HG02759 (cell line): ENCODE measurements around the gene BLVRB.

Source experiments
- ATAC-seq: cut with Tn5 transposase; IDR thresholded peaks from one replicate; pipeline ENCODE4 v1.9.1; 2021; ENCODE audit warnings: mild to moderate bottlenecking, moderate library complexity; ENCODE audit not compliant: unreplicated experiment

Gene BLVRB

DNA sequence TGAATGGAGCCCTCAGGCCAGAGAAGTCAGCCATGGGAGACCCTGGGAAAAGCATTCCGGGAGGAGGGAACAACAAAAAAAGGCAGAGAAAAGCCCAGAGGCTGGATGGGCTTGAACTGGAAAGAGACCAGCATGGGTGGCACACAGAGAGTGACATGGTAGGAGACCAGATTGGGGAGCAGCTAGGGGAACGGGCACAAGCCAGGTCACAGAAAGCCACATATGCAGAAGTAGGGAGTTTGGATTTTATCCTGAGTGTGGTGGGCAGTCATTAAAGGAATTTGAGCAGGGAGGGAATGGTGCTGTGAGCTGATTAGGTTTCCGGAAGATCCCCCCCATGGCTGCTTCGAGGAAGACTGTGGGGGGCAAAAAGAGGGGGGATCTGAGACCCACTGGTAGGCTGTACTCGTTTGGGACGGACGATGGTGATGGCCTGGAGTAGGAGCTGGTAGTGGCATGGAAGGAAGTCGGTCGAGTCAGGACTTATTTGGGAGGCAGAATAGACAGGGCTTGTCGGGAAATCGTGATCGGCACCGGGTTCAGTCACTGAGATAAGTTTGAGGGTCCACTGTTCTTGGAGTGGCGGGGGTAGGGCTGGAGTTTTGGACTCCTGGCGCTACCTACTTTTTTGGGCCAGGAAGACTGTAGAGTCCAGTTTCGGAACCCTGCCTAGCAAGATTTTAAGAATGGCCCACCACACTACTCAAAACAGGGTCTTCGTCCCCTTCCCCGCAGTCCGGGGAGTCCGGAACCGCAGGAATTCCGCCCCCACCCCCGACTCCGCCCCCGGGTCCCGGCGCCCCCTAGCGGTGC lies 40.7 kb downstream of the BLVRB start:
- ATAC-seq, result no peak

DNA sequence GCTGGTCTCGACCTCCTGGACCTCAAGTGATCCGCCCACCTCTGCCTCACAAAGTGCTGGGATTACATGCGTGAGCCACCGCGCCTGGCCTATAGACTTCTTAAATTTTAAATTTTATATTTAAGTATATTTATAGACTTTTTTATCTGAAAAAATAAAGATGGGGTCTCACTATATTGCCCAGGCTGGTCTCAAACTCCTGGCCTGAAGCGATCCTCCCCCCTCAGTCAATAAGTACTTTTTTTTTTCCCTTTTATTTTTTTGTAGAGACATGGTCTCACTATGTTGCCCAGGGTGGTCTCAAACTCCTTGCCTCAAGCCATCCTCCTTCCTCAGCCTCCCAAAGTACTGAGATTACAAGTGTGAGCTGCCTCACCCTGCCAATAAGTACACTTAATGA lies 41.6 kb downstream of the BLVRB start:
- ATAC-seq, result no peak

DNA sequence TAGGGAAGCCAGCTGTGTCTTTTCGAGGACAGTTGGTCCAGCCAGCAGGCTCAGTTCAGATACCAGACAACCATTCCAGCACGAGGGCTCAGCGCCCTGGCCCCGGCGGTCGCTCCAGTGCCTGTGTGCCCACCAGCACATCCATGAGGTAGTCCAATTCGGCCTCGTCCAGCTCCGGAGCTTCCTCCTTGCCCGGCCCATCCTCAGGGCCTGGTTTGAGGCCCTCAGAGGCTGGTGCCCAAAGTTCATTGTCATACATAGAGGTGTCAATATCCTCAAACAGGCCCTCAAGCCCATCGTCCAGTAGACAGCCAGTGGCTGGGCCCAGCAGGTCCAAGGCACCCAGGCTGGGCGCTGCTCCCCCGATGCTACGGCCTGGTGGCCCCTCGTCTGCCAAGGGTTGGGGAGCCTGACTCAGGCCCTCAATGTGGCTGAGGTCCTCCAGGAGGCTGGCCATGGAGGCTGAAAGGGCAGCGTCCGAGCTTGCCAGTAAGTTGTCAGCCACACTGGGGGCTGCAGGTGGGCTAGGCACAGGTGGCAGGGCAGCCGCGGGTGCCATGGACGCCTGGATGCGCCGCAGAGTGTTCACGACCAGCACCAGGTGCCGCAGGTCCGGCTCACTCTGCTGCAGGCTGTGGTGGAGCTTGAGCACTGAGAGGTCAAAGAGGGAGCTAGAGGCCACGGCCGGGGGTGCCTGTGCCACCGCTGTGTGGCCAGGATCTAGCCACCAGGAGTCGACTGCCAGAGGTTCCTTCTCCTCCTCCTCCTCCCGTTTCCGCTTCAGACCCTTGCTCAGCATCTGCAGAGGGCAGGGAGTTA lies 42.6 kb downstream of the BLVRB start:
- ATAC-seq, result no peak

DNA sequence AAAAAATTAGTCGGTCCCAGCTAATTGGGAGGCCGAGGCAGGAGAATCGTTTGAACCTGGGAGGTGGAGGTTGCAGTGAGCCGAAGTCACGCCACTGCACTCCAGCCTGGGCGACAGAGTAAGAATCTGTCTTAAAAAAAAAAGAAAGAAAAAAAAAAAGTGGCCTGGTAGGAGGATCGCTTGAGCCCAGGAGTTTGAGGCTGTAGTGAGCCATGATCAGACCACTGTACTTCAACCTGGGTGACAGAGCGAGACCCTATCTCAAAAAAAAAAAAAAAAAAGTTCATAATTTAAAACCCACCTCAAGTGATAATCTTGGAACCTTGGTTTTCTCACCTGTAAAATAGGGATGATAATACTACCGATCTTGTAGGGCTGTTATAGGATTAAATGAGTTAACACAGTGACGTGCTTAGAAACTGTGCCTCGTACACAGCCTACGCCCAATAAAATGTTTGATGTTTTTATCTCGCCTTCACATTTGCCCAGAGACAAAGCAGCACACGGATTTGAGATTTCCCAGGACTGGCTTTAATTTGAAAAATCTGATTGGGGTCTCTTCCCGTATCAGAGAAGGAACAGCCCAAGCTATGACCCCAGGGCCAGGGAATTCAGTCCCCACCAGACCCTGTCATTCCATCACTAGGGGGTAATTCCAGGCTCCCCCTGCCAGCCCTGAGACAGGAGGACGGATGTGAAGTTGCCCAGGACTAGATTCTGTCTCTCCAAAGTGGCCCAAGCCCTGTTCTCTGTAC lies 43.4 kb downstream of the BLVRB start:
- no peak for ATAC-seq

DNA sequence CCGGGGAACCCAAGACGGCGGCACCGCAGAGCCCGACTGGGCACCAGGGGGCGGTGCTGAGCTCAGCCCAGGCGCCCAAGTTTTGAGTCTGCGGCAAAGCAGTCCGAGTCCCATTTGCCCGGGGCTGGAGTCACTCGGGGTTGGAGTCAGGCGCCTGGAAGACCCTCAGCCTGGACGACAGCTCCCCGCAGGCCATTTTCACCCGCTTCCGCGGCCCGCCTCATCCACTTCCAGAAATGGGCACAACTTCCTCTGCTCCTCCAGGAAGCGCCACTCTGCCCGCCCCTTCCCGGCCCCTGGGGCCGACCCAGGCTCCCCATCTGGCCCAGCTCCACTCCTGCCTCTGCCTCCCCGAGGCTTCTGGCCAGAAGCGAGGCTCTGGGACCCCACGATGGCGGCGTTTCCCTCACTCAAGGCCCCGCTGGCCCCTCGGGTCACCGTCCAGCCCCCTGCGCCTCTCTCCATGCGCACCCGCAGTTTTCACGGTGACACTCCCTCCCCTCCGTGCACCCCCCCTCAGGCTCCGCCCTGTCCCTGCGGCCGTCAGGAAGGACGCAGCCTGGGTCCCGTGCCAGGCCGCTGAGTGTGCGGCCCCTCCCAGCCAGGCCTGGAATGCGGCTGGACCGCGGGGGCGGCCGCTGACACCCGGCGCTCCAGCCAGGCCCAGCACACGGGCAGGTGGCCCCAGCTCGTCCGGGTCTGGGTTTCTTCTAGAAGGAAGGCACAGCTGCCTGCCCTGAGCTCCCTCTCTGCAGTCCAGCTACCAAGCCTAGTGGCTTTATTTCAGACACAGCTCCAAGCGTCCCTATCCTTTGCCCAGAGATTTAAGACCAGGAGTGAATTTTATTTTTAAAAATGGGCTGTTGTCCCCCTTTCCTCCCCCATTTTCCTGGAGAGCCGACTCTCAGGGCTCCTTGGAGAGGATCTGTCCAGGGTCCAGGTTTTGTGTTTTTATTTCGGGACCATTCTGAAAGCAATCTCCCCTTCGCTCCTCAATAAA lies 44.5 kb downstream of the BLVRB start:
- peak; percentile 46 for ATAC-seq

DNA sequence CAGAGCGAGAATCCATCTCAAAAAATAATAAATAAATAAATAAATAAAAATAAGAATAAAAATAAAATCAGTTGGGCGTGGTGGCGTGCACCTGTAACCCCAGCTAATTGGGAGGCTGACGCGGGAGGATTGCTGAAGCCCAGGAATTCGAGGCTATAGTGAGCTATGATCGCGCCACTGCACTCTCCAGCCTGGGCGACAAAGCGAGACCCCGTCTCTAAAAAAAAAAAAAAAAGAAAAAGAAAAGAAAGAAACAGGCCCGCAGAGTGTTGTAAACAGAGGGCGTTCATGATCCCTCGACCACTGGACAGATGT lies 45.1 kb downstream of the BLVRB start:
- ATAC-seq, result no peak

DNA sequence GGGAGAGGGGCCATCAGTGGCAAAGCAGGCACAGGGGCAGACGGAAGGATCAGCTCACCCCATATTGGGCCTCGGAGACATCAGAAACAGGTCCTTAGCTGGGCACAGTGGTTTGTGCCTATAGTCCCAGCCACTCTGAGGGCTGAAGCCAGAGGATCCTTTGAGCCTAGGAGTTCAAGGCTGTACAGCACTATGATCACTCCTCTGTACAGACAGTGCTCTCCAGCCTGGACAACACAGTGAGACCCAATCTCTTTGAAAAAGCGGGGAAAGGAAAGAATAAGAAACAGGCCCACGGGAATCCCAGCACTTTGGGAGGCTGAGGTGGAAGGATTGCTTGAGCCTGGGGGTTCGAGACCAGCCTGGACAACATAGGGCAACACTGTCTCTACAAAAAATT lies 45.8 kb downstream of the BLVRB start:
- ATAC-seq, result no peak

DNA sequence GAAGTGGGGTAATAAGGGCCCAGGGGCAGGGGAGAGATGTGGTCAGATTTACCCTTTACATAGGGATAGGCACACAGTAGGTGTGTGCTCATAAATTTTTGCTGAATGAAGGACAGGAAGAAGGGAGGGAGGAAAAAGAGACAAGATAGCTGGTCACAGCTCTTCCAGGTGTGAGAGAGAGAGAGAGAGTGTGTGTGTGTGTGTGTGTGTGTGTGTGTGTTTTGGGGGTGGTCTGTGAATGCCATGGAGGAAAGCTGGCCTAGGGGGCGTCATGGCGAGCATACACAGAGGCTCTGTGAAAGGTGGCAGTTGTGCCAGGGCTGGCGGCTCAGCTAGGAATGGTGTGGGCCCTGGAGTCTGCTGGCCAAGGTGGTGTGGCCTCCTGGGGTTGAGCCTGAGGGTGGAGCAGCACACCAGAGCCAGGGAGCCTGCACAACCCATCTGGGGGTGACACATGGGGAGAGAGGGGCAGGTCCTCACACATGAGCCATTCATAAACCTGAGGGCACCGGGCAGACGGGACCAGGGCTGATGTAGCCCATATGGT lies 46.4 kb downstream of the BLVRB start:
- ATAC-seq, result no peak

DNA sequence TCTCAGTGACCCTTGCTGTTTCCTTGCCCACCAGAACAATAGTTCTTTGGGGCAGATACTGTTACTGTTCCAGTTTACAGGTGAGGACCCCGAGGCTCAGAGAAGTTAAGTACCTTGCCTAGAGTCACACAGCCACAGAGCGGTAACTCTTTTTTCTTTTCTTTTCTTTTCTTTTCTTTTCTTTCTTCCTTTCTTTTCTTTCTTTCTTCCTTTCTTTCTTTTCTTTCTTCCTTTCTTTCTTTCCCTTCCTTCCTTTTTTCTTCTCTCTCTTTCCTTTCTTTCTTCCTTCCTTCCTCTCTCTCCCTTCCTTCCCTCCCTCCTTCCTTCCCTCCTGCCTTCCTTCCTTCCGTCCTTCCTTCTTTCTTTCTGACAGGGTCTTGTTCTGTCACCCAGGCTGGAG lies 47.5 kb downstream of the BLVRB start:
- no peak for ATAC-seq

DNA sequence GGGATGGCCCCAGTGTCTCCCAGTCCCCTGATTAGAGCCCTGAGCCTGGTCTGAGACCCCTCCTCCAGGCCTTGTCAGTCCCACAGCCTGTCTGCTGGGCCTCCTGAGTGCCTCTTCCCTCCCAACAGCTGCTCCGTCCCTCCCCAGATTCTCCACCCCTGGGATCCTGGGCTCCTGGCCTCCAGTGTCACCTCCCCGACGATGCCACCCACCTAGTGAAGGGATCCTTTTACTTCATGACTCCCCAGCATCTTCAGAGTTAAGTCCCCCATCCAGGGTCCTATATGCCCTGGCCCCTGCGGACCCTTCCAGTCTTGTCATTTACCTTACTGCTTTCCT lies 47.9 kb downstream of the BLVRB start:
- no peak for ATAC-seq

DNA sequence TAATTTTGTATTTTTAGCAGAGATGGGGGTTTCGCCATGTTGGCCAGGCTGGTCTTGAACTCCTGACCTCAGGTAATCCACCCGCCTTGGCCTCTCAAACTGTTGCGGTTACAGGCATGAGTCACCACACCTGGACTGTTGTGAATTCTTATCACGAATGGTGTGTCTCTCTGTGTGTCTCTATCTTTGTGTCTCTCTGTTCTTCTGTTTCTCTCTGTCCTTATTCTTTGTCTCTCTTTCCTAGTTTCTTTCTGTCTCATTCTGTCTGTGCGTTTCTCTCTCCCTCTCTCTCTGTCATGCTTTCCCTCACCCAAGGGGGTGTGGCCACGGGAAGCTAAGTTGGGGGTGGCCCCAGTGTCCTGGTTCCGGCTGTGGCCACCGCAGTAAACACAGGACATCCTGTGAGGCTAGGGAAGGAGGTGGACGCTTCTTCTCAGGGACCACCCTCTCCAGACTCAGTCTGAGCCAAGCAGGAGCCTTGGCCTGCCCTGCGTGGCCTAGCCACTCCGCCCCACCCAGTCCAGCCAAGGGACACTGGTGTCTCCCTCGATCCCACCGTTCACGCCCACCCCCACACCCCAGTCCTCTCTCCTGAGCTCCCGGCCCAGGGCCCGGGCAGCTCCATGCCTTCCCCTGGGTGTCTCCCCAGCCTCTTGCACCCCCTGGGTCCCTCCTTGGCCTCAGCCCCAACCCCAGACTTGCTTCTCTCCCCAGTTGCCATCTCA lies 48.5 kb downstream of the BLVRB start:
- no peak for ATAC-seq

DNA sequence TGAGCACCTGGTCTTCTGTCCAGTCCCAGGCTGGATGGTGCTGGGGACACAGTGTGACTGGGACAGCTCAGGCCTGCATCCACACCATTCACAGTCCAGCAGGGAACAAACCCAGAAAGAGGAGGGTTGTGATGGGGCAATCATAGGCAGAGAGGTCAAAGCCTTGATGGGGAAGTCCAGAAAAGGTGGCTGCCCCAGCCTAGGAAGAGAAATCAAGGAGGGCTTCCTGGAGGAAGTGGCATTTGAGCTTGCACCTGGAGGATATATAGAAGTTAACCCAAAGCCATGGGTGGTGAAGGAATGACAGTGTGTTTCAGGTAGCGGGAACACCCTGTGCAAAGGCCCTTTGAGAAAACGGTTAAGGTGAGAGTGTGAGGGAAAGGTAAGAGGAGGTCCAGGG lies 49.8 kb downstream of the BLVRB start:
- no peak for ATAC-seq

DNA sequence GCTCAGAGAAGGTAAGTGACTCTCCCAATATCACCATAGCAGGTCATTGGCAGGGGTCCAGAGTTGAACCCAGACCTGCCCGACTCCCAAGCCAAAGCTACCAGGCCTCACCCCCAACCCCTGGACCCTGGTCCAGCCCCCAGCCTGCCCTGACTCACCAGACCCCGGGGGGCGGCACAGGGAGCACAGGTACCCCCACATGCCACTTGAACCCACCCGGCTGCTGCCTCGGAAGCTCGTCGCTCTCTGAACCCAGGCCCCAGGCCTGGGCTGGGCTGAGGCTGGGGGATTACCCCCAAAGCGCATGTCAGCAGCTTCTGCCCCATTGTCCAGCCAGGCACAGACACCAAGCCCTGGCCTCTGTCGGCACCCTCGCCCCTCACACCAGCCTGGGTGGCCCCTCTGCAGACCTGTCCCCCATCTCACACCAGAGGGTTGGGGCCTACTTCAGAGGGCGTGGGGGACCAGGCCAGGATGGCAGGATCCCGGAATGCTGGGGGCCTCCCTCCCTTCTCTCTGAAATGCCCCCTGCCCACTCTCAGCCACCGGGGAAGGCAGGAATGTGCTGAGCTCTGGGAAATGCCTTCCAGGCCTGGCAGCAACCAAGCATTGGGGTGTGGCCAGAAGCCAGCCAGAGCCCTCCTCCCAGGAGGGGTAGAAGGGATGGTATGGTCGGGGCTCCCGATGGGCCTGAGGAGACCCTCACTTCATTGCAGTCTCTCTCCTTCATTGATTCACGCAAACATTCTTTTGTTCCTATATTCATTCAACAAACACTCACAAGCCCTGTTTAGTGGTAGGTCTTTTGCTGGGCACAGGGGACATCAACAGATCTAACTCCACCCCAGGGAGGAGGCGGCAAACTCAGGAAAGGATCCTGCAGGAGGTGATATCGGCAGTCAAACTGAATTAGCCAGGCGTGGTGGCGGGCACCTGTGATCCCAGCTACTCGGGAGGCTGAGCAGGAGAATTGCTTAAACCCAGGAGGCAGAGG lies 50.7 kb downstream of the BLVRB start:
- no peak for ATAC-seq

DNA sequence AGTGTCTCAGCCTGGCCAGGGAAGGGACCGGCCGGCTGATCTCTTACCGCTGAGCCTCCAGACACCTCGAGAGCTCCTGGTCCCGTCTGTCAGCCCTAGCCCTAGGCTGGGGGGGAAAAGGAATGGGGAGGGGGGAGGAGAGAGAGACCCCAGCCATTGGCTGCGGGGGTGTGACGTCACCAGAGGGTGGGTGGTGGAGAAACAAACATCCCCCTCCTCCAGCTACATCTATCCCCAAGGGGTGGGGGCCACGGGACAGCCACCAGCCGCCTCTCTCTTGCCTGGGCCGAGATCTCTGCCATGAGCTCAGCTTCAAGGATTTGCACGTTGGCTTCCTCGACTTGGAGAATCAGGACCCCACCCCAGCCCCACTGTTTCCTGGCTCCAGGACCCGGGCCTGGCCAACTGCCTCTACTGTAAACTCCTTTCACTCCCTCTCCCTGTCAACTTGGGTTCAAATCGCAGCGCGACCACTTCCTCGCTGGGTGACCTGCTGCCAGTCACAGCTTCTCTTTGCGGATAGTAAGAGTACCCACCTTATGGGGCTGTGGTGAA lies 52.2 kb downstream of the BLVRB start, which contains the start of gene PRX:
PRX (minus strand) TSS at position 88 of the 555 bp plus-strand sequence. CDS start 5,446 bp downstream, outside the sequence.
- ATAC-seq, result no peak

DNA sequence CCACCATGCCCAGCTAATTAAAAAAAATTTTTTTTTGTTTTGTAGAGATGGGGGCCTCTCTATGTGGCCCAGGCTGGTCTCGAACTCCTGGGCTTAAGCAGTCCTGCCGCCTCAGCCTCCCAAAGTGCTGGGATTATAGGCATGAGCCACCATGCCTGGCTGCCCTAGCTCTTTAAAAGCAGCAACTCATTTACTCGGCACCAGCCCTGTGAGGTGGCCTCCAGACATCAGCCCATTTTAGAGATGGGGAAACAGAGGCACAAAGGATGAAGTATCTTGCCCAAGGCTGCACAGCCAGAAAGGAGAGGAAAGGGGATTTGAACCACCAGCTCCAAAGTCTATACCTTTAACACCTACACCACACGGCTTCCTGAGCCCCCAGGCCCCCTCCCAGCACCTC lies 52.7 kb downstream of the BLVRB start:
- no peak for ATAC-seq

DNA sequence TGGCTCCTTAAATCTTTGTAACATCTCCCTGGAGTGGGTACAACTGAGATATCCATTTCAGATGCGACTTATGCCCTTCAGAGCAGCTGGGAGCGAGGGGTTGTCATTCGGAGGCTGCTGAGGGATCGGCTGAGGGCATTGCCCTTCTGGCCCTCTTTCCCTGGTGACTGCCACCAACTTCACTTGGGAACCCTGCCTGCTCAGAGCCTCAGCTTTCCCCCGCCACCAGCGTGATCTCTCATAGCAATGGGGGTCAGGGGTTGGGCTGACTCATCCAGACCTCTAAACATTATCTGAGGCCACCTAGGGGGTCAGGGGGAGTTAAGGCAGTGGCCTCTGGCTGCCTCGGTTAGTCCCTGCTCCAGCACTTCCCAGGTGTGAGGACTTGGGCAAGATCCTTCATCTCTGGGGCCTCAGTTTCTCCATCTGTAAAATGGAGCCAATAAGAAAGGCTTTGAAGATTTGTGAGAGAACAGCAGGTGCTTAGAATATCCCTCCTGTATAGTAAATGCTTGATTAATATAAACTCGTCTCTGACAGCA lies 53.5 kb downstream of the BLVRB start:
- no peak for ATAC-seq

DNA sequence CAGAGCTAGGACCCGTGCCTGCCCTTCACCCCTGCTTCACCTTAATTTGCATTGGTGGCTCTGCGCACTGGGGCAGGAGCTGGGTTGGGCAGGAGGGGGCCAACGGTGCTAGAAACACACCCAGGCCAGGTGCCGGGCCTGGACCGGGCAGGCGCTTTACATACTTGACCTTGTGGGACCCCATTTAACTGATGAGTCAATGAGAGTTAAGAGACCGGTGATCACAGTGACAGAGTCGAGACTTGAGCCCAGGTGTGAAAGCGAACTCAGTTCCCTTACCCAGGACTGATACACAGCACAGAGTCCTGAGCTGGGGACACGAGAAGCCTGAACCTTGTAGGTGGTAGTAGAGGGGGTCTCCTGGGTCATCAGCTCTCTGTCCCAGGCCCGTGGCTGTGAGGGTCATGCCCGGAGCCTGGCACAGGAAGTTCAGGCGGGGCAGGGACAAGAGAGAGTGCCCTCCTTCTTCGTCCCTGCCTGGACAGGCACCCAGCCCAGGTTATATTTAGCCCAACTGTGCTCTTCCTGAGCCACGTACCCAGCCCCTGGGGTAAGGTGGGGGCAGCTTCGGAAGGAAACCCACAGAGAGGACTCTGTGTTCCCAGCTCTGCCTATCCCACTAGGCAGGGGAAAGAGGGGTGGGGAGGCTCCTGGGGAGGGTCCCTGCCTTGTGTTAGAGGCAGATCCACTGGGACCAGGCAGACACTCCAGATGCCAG lies 54.3 kb downstream of the BLVRB start:
- ATAC-seq, result no peak
